ENCODE data around the gene CASK.

The CASK gene

GRCh38 chrX:41604177-41604576 is 319.2 kb downstream of the CASK start:
- no peaks in the 10 kb centered on the region for H3F3A ChIP-seq (ENCODE audit: insufficient read depth, low read length)
- H3K4me1 ChIP-seq (ENCODE audit: insufficient read depth, low read length, severe bottlenecking) = peaks cover 12% of the 10 kb centered on the region
- H3K9me2 ChIP-seq (ENCODE audit: low read depth, low read length) = no peaks in the 10 kb centered on the region
- TF ChIP-seq EZH2 (IDR thresholded peaks at IDR 0.05; ENCODE audit: borderline replicate concordance, low read length) = no peak
- TF ChIP-seq, protein P1, sequence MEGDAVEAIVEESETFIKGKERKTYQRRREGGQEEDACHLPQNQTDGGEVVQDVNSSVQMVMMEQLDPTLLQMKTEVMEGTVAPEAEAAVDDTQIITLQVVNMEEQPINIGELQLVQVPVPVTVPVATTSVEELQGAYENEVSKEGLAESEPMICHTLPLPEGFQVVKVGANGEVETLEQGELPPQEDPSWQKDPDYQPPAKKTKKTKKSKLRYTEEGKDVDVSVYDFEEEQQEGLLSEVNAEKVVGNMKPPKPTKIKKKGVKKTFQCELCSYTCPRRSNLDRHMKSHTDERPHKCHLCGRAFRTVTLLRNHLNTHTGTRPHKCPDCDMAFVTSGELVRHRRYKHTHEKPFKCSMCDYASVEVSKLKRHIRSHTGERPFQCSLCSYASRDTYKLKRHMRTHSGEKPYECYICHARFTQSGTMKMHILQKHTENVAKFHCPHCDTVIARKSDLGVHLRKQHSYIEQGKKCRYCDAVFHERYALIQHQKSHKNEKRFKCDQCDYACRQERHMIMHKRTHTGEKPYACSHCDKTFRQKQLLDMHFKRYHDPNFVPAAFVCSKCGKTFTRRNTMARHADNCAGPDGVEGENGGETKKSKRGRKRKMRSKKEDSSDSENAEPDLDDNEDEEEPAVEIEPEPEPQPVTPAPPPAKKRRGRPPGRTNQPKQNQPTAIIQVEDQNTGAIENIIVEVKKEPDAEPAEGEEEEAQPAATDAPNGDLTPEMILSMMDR (IDR thresholded peaks at IDR 0.05; ENCODE audit: low read length) = no peak
- no peaks in the 10 kb centered on the region for H3K9me3 ChIP-seq (ENCODE audit: low read length)
- no peak overlapping the region for H3K9ac ChIP-seq (ENCODE audit: low read length)
- H3K27me3 ChIP-seq (ENCODE audit: insufficient read depth, low read length) = no peaks in the 10 kb centered on the region
- no peaks in the 10 kb centered on the region for H3K79me2 ChIP-seq (ENCODE audit: insufficient read depth, low read length)
- H3K27ac ChIP-seq (ENCODE audit: low read depth, low read length, poor library complexity, severe bottlenecking) = peak overlapping the region; percentile 60
- peaks cover 4% of the 10 kb centered on the region; the same call in 1 of the 2 replicates for H3K36me3 ChIP-seq (ENCODE audit: insufficient read depth, low read length)
- H4K20me1 ChIP-seq (ENCODE audit: insufficient read depth, low read length) = no peaks in the 10 kb centered on the region
- no peak overlapping the region for H3K4me3 ChIP-seq (ENCODE audit: low read depth, low read length, poor library complexity, severe bottlenecking)
- no peak overlapping the region for H3K4me2 ChIP-seq (ENCODE audit: low read length)
- H2AFZ ChIP-seq (ENCODE audit: low read length) = no peak overlapping the region

DNA sequence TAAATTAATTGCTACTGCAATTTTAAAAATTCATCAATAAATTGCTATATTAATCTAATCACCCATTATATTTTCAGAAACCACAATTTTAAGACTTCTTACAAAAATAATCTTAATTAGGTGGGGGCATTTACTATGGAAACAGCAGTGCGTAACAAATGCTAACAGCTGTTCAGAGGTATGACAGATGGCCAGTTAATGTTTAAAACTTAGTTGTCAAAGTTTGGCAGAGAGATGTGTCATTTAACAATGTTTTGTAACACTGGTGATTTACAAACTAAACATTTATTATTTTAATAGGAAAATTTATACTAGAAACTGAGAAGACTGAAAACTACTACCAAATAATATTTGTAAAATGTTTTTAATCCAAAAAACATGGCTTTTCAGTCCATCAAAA is 319.8 kb downstream of the CASK start:
- Histone ChIP-seq H3K4me2 (ENCODE audit: low read length) (no peak overlapping the region), H3K36me3 (ENCODE audit: insufficient read depth, low read length) (peaks cover 4% of the 10 kb centered on the region; the same call in 1 of the 2 replicates), H3F3A (ENCODE audit: insufficient read depth, low read length) (no peaks in the 10 kb centered on the region), H3K79me2 (ENCODE audit: insufficient read depth, low read length) (no peaks in the 10 kb centered on the region), H3K9me2 (ENCODE audit: low read depth, low read length) (no peaks in the 10 kb centered on the region), H3K27ac (ENCODE audit: low read depth, low read length, poor library complexity, severe bottlenecking) (no peak overlapping the region), H3K4me1 (ENCODE audit: insufficient read depth, low read length, severe bottlenecking) (peaks cover 12% of the 10 kb centered on the region), H2AFZ (ENCODE audit: low read length) (no peak overlapping the region), H3K9ac (ENCODE audit: low read length) (no peak overlapping the region), H3K27me3 (ENCODE audit: insufficient read depth, low read length) (no peaks in the 10 kb centered on the region), H3K4me3 (ENCODE audit: low read depth, low read length, poor library complexity, severe bottlenecking) (no peak overlapping the region), H4K20me1 (ENCODE audit: insufficient read depth, low read length) (no peaks in the 10 kb centered on the region), H3K9me3 (ENCODE audit: low read length) (no peaks in the 10 kb centered on the region)
- TF ChIP-seq, protein P1 (IDR thresholded peaks at IDR 0.05; ENCODE audit: low read length) = no peak
- no peak for TF ChIP-seq EZH2 (IDR thresholded peaks at IDR 0.05; ENCODE audit: borderline replicate concordance, low read length)

GRCh38 chrX:41602816-41603345 is 320.5 kb downstream of the CASK start:
- Histone ChIP-seq H3K27me3 (ENCODE audit: insufficient read depth, low read length) (no peaks in the 10 kb centered on the region), H3K4me3 (ENCODE audit: low read depth, low read length, poor library complexity, severe bottlenecking) (no peak overlapping the region), H3K36me3 (ENCODE audit: insufficient read depth, low read length) (peaks cover 4% of the 10 kb centered on the region; the same call in 1 of the 2 replicates), H3K79me2 (ENCODE audit: insufficient read depth, low read length) (no peaks in the 10 kb centered on the region), H3F3A (ENCODE audit: insufficient read depth, low read length) (no peaks in the 10 kb centered on the region), H3K4me1 (ENCODE audit: insufficient read depth, low read length, severe bottlenecking) (peaks cover 14% of the 10 kb centered on the region), H4K20me1 (ENCODE audit: insufficient read depth, low read length) (no peaks in the 10 kb centered on the region), H3K9ac (ENCODE audit: low read length) (no peak overlapping the region), H3K27ac (ENCODE audit: low read depth, low read length, poor library complexity, severe bottlenecking) (no peak overlapping the region), H2AFZ (ENCODE audit: low read length) (no peak overlapping the region), H3K4me2 (ENCODE audit: low read length) (no peak overlapping the region), H3K9me3 (ENCODE audit: low read length) (no peaks in the 10 kb centered on the region), H3K9me2 (ENCODE audit: low read depth, low read length) (no peaks in the 10 kb centered on the region)
- no peak for TF ChIP-seq EZH2 (IDR thresholded peaks at IDR 0.05; ENCODE audit: borderline replicate concordance, low read length)
- TF ChIP-seq, protein P1 (IDR thresholded peaks at IDR 0.05; ENCODE audit: low read length) = no peak

Measured in OCI-LY1 (cell line).